Hypothalamus (tissue), 51 donors: Measurements from ENCODE around the gene NHERF2.
A peak's percentile ranks its signal among the peaks of the same experiment; 100 is the strongest.

ENCODE experiments used
- DNase-seq, 51 donors: peaks; one replicate each; lab custom pipeline; 2025; lab: John Stamatoyannopoulos, UW

The NHERF2 gene

GRCh38 chr16:2038382-2039231 is 11.9 kb downstream of the NHERF2 start:
- no peak for DNase-seq

GRCh38 chr16:2039274-2040031 is 12.8 kb downstream of the NHERF2 start:
- DNase-seq: peak in 1 of 51 donors; percentile 15

- no peak for DNase-seq
Observed at GRCh38 chr16:2040041-2040786, 13.5 kb downstream of the NHERF2 start.

- DNase-seq: peak in 1 of 51 donors; percentile 17
Observed at GRCh38 chr16:2040787-2041522, 14.3 kb downstream of the NHERF2 start.

- DNase-seq: no peak
Observed at GRCh38 chr16:2042171-2042985, 15.7 kb downstream of the NHERF2 start.

- no peak for DNase-seq
Observed at GRCh38 chr16:2042986-2043666, 16.4 kb downstream of the NHERF2 start.

- DNase-seq: peak in 3 of 51 donors; percentile 9 to 48 (median 21)
Observed at GRCh38 chr16:2043667-2044451, 17.2 kb downstream of the NHERF2 start.

- DNase-seq: no peak
Observed at GRCh38 chr16:2044541-2044940, 17.8 kb downstream of the NHERF2 start.

- no peak for DNase-seq
Observed at GRCh38 chr16:2045965-2046892, 19.5 kb downstream of the NHERF2 start.

- DNase-seq: no peak
Observed at GRCh38 chr16:2046893-2047329, 20.2 kb downstream of the NHERF2 start.

GRCh38 chr16:2047330-2048115 is 20.8 kb downstream of the NHERF2 start, which contains the start of the genes NTHL1 and TSC2:
TSS of gene NTHL1 (minus strand) at chr16:2047834. CDS start at chr16:2047823, 11 bp downstream.
TSS of gene TSC2 (plus strand) at chr16:2047985. CDS start at chr16:2048616, 631 bp downstream.
- peak; percentile 72 to 99 (median 95) for DNase-seq

- peak in 2 of 51 donors; percentile 40 to 56 for DNase-seq
Observed at GRCh38 chr16:2048116-2048543, 21.4 kb downstream of the NHERF2 start.

GRCh38 chr16:2053211-2053610 is 26.5 kb downstream of the NHERF2 start:
- DNase-seq: no peak

- DNase-seq: no peak
Observed at GRCh38 chr16:2053897-2054296, 27.2 kb downstream of the NHERF2 start.

GRCh38 chr16:2054543-2055245 is 28.0 kb downstream of the NHERF2 start:
- DNase-seq: no peak
